GM19023 (cell line): ENCODE results near the gene CNOT6.
"Not testable (repeated sequence)": the region's sequence is repeated elsewhere in the genome, so short reads cannot be mapped to it uniquely, and the experiment has no call there.

Experiments used
- ATAC-seq: cut with Tn5 transposase; IDR thresholded peaks from one replicate; pipeline ENCODE4 v1.9.1; 2021; ENCODE audit warnings: mild to moderate bottlenecking, moderate library complexity; ENCODE audit not compliant: unreplicated experiment

CNOT6 gene

DNA sequence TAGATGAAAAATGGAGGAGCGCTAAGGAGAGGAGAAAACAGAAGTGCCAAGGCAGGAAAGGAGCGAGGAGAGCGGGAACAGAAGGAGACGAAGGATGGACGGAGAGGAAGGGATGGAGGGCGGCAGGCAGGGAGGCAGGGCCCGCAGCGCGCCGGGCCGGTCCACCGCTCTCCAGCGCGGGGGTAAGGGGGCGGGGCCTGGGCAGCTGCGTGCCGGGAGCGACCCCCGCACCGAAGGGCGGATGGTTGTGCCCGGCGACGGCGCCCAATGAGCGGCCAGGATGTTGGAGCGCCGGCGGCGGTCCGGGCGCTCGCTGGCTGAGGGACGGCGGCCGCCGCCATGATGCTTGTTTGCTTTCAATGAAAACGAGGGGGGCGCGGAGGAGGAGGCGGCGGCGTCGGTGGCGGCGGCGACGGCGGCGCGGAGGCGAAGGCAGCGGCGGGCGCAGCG lies at the start of gene CNOT6:
TSS of gene CNOT6 (plus strand) at position 320 of the 450 bp plus-strand sequence. CDS start 34,898 bp downstream, outside the sequence.
- peak; percentile 91 for ATAC-seq

- no peak for ATAC-seq
Measured at GRCh38 chr5:180454752-180455151, 39.4 kb upstream of the CNOT6 start.

DNA sequence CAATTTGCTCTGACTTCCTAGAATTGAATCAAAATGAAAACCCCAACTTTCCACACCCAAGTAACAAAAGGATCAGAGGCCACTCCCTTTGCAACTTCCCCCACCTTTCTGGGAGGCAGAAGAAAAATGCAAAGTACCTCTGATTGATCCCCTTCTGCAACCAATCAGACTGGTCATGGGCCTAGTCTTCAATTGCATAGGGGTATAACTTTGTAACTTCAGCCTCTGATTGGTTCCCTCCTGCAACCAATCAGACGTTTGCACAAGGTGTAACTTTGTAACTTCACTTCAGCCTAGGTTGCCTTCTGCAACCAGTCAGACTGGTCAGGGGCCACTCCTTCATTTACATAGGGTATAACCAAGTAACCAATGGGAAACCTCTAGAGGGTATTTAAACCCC lies 38.3 kb upstream of the CNOT6 start:
- no peak for ATAC-seq

- no peak for ATAC-seq
Measured at GRCh38 chr5:180456792-180457191, 37.4 kb upstream of the CNOT6 start.

DNA sequence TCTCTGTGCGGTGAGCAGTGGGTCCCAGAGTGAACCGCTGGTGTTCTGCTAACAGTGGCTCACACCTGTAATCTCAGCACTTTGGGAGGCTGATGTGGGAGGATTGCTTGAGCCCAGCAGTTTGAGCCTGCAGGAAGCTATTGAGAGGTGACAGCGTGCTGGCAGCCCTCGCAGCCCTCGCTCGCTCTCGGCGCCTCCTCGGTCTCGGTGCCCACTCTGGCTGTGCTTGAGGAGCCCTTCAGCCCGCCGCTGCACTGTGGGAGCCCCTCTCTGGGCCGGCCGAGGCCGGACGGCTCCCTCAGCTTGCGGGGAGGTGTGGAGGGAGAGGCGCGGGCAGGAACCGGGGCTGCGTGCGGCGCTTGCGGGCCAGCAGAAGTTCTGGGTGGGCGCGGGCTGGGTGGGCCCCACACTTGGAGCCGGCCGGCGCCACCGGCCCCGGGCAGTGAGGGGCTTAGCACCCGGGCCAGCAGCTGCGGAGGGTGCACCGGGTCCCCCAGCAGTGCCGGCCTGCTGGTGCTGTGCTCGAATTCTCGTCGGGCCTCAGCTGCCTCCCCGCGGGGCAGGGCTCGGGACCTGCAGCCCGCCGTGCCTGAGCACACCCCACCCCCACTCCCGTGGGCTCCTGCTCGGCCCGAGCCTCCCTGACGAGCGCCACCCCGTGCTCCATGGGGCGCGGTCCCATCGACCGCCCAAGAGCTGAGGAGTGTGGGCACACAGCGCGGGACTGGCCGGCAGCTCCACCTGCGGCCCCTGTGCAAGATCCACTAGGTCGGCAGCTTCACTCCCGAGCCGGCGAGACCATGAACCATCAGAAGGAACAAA lies 35.1 kb upstream of the CNOT6 start:
- ATAC-seq, result not testable (repeated sequence)

- not testable (repeated sequence) for ATAC-seq
Measured at GRCh38 chr5:180459674-180460142, 34.5 kb upstream of the CNOT6 start.

GRCh38 chr5:180460834-180461233 lies 33.3 kb upstream of the CNOT6 start:
- ATAC-seq, result no peak

DNA sequence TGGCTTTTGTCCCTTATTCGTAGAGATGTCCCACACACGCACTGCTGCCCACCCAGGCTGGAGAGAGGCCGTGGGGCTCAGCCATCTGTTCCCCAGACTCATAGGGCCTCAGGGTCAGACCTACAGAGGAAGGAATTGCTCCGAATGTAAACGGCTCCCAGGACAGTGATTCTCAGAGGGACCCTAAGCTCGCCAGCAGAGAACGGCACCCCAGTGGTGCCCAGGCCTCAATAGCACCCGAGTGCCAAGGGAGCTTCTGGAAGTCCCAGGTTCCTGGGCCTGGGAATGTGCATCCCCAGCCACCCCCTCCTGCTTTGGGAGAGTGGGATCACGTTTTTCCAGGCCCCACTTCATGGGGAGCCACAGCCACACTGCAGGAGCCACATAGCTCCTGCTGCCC lies 32.9 kb upstream of the CNOT6 start:
- no peak for ATAC-seq

GRCh38 chr5:180463216-180463900 lies 30.8 kb upstream of the CNOT6 start:
- no peak for ATAC-seq

GRCh38 chr5:180463916-180464602 lies 30.1 kb upstream of the CNOT6 start:
- ATAC-seq, result no peak

DNA sequence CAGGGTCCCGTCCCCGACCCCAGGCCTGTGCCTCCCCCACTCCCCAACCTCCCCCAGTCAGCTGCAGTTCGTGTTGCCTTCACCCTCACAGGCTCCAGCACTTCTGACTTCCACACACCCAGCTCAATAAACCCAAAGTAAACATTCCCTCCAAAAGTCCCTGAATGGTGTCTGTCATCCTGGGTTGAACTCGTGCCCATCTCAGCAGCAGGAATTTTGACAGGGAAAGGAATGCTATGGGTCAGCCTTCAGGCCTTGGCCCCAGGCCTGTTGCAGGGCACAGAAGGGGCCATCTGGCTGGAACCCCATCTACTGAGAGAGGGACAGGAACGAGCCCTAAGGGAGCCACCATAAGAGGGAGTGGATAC lies 29.6 kb upstream of the CNOT6 start:
- ATAC-seq, result no peak

- not testable (repeated sequence) for ATAC-seq
Measured at GRCh38 chr5:180465052-180465451, 29.1 kb upstream of the CNOT6 start.

- no peak for ATAC-seq
Measured at GRCh38 chr5:180466316-180466715, 27.9 kb upstream of the CNOT6 start.

DNA sequence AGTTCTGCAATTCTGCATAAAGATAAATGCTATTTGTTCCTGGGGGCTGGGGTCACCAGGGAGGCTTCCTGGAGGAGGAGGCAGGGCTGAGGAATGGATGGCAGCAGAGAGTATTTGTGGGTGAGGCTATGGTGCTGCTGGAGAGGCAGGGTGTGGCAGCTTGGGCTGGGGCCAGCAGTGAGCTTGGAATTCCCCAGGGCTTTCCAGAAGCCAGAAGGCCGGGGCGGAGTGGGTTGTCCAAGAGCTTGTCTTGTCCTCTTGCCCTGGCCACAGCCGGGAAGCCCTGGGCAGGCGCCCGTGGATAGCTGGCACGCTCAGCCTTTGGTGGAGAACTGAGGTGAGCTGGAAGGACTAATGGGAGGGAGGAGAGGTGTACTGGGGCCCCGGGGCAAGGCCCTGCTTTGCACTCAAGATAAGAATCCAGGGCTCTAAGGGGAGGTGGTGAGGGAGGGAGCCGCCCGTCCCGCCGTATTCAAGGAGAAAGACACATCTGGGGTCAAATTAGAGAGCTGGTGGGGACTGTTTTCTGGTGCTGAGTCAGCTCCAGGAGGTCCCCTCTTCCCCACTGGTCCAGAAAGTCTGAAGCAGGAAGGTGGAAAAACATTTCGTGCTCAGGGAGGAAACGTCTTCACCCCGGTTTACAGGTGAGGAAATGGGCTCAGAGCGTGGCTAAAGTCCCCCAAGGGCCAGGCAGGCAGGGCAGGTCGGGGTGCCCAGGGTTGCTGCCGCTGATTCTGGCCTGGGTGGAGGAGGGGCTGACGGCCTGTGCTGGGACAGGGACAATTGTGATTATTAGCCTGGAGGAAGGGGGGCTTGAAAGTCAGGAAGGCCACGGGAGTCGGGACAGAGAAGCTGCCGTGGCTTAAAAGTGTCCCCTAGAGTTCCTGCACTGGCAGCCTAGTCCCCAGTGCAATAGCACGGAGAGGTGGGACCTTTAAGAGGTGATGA lies 26.9 kb upstream of the CNOT6 start:
- no peak for ATAC-seq

GRCh38 chr5:180467989-180468731 lies 26.0 kb upstream of the CNOT6 start:
- ATAC-seq, result no peak

DNA sequence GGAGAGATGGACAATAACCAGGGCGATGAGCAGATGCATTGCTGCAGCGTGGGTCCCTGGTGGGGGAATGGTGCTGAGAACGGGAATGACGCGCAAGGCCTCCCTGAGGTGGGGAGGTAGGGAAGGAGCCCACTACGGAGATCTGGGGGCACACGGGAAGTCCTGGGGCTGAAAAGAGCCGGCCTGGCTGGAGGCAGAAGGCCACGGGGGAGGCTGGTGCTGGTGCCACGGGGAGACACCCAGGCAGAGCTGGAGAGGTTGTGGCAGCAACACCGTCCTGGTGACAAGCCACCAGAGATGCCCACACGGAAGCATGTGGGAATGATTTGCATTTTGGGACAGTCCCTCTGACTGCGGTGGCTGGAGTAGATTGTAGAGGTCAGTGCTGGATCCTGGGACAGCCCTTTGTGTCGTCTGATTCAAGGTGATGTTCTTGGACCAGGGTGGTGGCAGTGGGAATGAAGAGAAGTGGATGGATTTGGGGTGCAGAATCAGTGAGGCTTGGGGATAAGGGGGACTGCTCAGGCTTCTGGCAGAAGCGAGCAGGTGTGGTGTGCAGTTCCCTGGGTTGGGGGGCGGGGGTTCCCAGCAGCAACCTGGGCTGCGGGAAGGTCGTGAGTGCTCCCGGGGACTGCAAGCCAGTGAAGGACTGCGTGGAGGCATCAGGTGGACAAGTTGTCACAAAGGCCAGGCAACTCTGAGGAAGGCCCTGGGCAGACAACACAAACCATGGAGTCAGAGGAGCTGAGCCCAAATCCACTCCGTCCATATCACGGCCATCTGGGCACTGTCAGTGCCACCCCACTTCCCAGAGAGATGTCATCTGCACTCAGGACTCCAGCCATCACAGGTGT lies 25.2 kb upstream of the CNOT6 start:
- no peak for ATAC-seq

- ATAC-seq, result no peak
Measured at GRCh38 chr5:180469586-180469865, 24.7 kb upstream of the CNOT6 start.

- no peak for ATAC-seq
Measured at GRCh38 chr5:180469866-180470265, 24.3 kb upstream of the CNOT6 start.

DNA sequence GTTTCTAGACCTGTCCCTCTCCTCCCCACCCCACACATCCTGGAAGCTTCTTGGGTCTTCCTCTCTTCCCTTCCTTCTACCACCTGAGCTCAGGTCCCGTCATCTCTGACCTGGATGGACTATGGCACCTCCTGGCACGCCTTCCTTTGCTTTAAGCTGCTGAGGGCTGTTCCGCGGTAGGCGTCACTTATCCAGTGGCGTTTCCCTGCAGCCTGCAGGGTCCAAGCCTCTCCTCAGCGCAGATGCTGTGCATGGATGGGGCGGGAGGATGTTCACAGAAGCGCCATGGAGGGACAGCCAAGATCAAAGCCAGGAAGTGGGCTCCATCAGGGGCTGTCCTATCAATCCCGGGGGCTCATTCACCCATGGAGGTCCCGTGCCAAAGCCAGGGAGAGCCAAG lies 23.8 kb upstream of the CNOT6 start:
- no peak for ATAC-seq
